ENCODE data around the gene RAB30. TPM values are rescaled to one million over a fixed set of nuclear protein-coding genes. Genes with fewer than 3 reads are reported as not detected.
A peak's percentile ranks its signal among the peaks of the same experiment; 100 is the strongest.

Gene RAB30
- total RNA-seq, 1 donor from 2014 or later = 3.7 TPM

DNA sequence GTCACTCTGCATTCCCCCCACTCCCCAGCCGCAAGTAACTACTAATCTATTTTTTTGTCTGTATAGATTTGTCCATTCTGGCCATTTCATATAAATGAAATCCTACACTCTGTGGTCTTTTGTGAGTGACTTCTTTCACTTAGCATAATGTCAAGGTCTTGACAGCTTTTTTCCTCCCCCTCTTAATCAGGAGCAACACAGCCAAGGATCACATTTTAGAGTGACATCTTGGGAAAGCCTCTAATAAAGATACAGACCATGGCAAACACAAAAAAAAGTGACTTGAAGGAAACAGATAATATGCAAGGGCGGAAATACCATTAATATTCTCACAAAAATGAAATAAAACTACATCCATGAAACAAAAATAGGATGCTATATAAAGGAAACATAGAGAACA is 43.9 kb downstream of the RAB30 start:
- Histone ChIP-seq H3K4me3 (ENCODE audit: low read depth, low read length) (no peak overlapping the region), H3K27me3 (ENCODE audit: control insufficient read depth, insufficient read depth, low read length) (no peaks in the 10 kb centered on the region), H3K36me3 (ENCODE audit: control insufficient read depth, insufficient read depth, low read length) (no peaks in the 10 kb centered on the region)
- TF ChIP-seq, protein P1, sequence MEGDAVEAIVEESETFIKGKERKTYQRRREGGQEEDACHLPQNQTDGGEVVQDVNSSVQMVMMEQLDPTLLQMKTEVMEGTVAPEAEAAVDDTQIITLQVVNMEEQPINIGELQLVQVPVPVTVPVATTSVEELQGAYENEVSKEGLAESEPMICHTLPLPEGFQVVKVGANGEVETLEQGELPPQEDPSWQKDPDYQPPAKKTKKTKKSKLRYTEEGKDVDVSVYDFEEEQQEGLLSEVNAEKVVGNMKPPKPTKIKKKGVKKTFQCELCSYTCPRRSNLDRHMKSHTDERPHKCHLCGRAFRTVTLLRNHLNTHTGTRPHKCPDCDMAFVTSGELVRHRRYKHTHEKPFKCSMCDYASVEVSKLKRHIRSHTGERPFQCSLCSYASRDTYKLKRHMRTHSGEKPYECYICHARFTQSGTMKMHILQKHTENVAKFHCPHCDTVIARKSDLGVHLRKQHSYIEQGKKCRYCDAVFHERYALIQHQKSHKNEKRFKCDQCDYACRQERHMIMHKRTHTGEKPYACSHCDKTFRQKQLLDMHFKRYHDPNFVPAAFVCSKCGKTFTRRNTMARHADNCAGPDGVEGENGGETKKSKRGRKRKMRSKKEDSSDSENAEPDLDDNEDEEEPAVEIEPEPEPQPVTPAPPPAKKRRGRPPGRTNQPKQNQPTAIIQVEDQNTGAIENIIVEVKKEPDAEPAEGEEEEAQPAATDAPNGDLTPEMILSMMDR (IDR thresholded peaks at IDR 0.05; ENCODE audit: insufficient read depth, low read length, severe bottlenecking) = no peak
- no peak for FAIRE-seq
- DNase-seq (ENCODE audit: low read depth) = no peak

DNA sequence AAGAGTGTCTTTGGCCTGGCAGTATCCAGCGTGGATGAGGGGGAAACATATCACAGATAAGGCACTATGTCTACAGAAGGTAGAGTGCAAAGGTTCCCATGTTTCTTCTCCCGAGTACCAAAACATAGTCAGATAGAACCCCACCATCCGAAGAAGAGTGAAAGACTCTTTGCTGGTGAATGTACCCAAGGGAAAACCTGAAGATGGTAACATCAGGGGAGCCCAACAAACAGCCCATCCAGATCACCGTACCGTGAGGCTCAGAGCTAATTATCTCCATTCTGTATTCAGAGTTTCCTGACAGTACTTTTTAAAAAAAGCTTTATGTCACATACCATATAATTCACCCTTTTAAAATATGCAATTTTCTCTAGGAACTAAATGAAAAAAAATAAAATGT is 44.4 kb downstream of the RAB30 start:
- FAIRE-seq = no peak
- Histone ChIP-seq H3K36me3 (ENCODE audit: control insufficient read depth, insufficient read depth, low read length) (no peaks in the 10 kb centered on the region), H3K27me3 (ENCODE audit: control insufficient read depth, insufficient read depth, low read length) (no peaks in the 10 kb centered on the region), H3K4me3 (ENCODE audit: low read depth, low read length) (no peak overlapping the region)
- no peak for DNase-seq (ENCODE audit: low read depth)
- TF ChIP-seq, protein P1 (IDR thresholded peaks at IDR 0.05; ENCODE audit: insufficient read depth, low read length, severe bottlenecking) = no peak

DNA sequence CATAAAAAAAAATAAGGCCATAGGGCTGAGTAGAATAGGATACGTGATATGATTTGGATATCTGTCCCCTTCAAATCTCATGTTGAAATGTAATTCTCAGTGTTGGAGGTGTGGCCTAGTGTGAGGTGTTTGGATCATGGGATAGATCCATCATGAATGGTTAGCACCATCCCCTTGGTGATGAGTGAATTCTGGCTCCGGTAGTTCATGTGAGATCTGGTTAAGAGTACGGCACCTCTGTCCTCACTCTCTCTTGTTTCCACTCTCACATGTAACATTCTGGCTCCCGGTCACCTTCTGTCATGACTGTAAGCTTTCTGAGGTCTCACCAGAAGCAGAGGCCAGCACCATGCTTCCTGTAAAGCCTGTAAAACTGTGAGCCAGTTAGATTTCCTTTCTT is 45.5 kb downstream of the RAB30 start:
- no peaks in the 10 kb centered on the region for H3K27me3 ChIP-seq (ENCODE audit: control insufficient read depth, insufficient read depth, low read length)
- no peak overlapping the region for H3K4me3 ChIP-seq (ENCODE audit: low read depth, low read length)
- FAIRE-seq = no peak
- H3K36me3 ChIP-seq (ENCODE audit: control insufficient read depth, insufficient read depth, low read length) = no peaks in the 10 kb centered on the region
- TF ChIP-seq, protein P1 (IDR thresholded peaks at IDR 0.05; ENCODE audit: insufficient read depth, low read length, severe bottlenecking) = no peak
- no peak for DNase-seq (ENCODE audit: low read depth)

DNA sequence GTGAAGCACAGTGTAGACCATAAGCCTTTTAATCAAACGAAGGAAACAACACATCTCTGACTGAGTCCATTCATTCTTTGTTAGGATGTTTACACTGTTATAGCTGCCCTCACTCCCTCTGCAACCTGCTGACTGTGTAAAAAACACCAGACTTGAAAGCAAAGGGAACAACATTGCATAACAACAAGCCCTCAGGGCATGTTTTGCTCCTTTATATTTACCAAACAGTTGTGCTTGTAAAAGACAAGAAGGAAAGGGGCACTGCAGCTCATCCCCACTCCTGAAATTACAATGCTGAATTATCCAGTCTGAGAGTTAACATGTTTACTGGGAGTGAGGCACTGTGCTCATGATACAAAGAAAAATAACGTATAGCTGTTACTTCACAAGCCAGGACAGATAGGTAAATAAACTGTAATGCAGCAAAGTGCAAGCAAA is 46.4 kb downstream of the RAB30 start:
- DNase-seq (ENCODE audit: low read depth) (peak; percentile 85), FAIRE-seq (no peak)
- H3K27me3 ChIP-seq (ENCODE audit: control insufficient read depth, insufficient read depth, low read length) = no peaks in the 10 kb centered on the region
- H3K4me3 ChIP-seq (ENCODE audit: low read depth, low read length) = no peak overlapping the region
- H3K36me3 ChIP-seq (ENCODE audit: control insufficient read depth, insufficient read depth, low read length) = no peaks in the 10 kb centered on the region
- TF ChIP-seq, protein P1 (IDR thresholded peaks at IDR 0.05; ENCODE audit: insufficient read depth, low read length, severe bottlenecking) = no peak

DNA sequence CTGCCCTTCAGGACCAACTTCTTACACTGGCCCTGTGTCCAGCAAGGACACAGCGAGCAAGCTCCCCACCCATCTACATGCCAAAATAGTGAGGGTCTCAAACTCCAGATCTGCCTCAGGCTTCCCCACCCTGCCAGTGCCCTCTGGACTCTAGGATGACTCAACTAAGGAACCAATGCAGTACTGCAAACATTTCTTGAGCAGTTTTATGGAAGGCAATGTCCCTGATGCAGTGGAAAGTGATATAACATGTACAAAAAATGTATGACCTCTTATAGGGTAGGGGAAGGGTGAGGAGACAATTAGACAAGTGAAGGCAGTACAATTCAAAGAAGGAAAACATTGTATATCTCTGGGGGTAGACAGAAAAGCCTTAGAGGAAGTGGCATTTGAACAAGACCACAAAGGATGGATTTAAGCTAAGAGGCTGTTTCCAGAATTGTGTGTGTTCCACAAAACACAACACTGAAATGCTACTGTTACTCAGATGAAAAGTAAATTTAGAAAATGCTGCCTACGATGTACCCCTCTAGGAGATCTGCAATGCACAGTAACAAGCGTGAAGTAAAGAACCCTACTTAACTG is 47.3 kb downstream of the RAB30 start:
- Histone ChIP-seq H3K36me3 (ENCODE audit: control insufficient read depth, insufficient read depth, low read length) (no peaks in the 10 kb centered on the region), H3K4me3 (ENCODE audit: low read depth, low read length) (no peak overlapping the region), H3K27me3 (ENCODE audit: control insufficient read depth, insufficient read depth, low read length) (no peaks in the 10 kb centered on the region)
- FAIRE-seq = no peak
- TF ChIP-seq, protein P1 (IDR thresholded peaks at IDR 0.05; ENCODE audit: insufficient read depth, low read length, severe bottlenecking) = no peak
- DNase-seq (ENCODE audit: low read depth) = no peak

DNA sequence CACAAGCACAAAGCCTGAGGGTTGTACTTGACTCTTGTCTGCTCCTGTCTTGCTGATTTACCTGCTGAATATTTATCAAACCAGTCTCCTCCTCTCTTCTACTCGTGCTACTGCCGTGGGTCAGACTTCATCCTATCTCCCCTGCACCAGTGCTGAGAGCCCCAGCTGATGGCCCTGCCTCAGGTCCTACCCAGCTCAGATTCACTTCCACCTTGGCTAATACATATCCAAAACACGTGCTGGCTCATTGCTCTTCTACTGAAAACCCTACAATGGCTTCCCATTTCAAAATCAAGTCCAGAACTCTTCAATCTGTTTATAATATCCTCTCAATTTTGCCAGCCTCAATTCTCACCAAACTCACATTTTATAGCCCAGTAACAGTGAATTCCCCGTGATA is 48.3 kb downstream of the RAB30 start:
- H3K27me3 ChIP-seq (ENCODE audit: control insufficient read depth, insufficient read depth, low read length) = no peaks in the 10 kb centered on the region
- H3K4me3 ChIP-seq (ENCODE audit: low read depth, low read length) = no peak overlapping the region
- TF ChIP-seq, protein P1 (IDR thresholded peaks at IDR 0.05; ENCODE audit: insufficient read depth, low read length, severe bottlenecking) = no peak
- FAIRE-seq (no peak), DNase-seq (ENCODE audit: low read depth) (no peak)
- no peaks in the 10 kb centered on the region for H3K36me3 ChIP-seq (ENCODE audit: control insufficient read depth, insufficient read depth, low read length)
